BLaER1 treated with 17β-estradiol and CSF1 and Interleukin-3, amounts not matched to agents 10 nM and 100 nM (cell line): ENCODE data around the gene DDIAS.
"Not testable (repeated sequence)": the region's sequence is repeated elsewhere in the genome, so short reads cannot be mapped to it uniquely, and the experiment has no call there.

ENCODE experiments used
- H3K27ac ChIP-seq, 11 experiments: shearing (Covaris generic); formaldehyde crosslinking; 2 replicates each; pipeline ENCODE4 v1.8.1; 2022
- H3K27me3 ChIP-seq, 11 experiments: shearing (Covaris generic); formaldehyde crosslinking; 2 replicates each; pipeline ENCODE4 v1.8.1; 2022
- H3K36me3 ChIP-seq, 11 experiments: shearing (Covaris generic); formaldehyde crosslinking; 2 replicates each; pipeline ENCODE4 v1.8.1; 2022
- H3K4me1 ChIP-seq, 10 experiments: shearing (Covaris generic); formaldehyde crosslinking; 2 replicates each; pipeline ENCODE4 v1.8.1; 2022
- H3K4me2 ChIP-seq, 11 experiments: shearing (Covaris generic); formaldehyde crosslinking; 2 replicates each; pipeline ENCODE4 v1.8.1; 2022
- H3K4me3 ChIP-seq, 10 experiments: shearing (Covaris generic); formaldehyde crosslinking; 2 replicates each; pipeline ENCODE4 v1.8.1; 2022
- H3K9ac ChIP-seq, 11 experiments: shearing (Covaris generic); formaldehyde crosslinking; 2 replicates each; pipeline ENCODE4 v1.8.1; 2022
- H3K9me3 ChIP-seq, 11 experiments: shearing (Covaris generic); formaldehyde crosslinking; replicated peaks in 1 of 11; 2 replicates each; pipeline ENCODE4 v1.8.1; 2022
- H4K20me1 ChIP-seq, 11 experiments: shearing (Covaris generic); formaldehyde crosslinking; 2 replicates each; pipeline ENCODE4 v1.8.1; 2022
- Cebpa-rat ChIP-seq, 11 experiments: shearing (Covaris generic); IDR thresholded peaks; 2 replicates each; pipeline ENCODE4 v1.8.1; 2022

DDIAS gene

GRCh38 chr11:82927264-82927880, 25.8 kb downstream of the DDIAS start:
- H3K4me2 ChIP-seq: no peak overlapping the region
- no peaks in the 10 kb centered on the region for H3K9me3 ChIP-seq
- no peaks in the 10 kb centered on the region for H4K20me1 ChIP-seq
- no peak overlapping the region for H3K27ac ChIP-seq
- peaks cover 3 to 70% (median 42%) of the 10 kb centered on the region in 11 experiments; a peak in 21 of 22 replicates for H3K36me3 ChIP-seq
- H3K9ac ChIP-seq: no peak overlapping the region
- peaks cover 0 to 7% (median 0%) of the 10 kb centered on the region in 10 experiments; a peak in 3 of 20 replicates for H3K4me1 ChIP-seq
- no peaks in the 10 kb centered on the region for H3K27me3 ChIP-seq
- no peak overlapping the region for H3K4me3 ChIP-seq
- no peak for TF ChIP-seq Cebpa-rat (IDR thresholded peaks at IDR 0.05)

- no peak overlapping the region for H3K4me2 ChIP-seq
These were observed 27.6 kb downstream of the DDIAS start for GRCh38 chr11:82929121-82929520.

GRCh38 chr11:82930229-82930628, 28.7 kb downstream of the DDIAS start:
- Histone ChIP-seq H3K9me3 (no peaks in the 10 kb centered on the region), H3K4me2 (no peak overlapping the region), H3K4me1 (peaks cover 0 to 7% (median 0%) of the 10 kb centered on the region in 10 experiments; a peak in 3 of 20 replicates), H3K27ac (no peak overlapping the region), H3K36me3 (peaks cover 5 to 70% (median 47%) of the 10 kb centered on the region in 11 experiments; a peak in 21 of 22 replicates), H3K4me3 (no peak overlapping the region), H3K9ac (no peak overlapping the region), H3K27me3 (no peaks in the 10 kb centered on the region), H4K20me1 (no peaks in the 10 kb centered on the region)
- no peak for TF ChIP-seq Cebpa-rat (IDR thresholded peaks at IDR 0.05)

More at GRCh38 chr11:82929121-82929520, 27.6 kb downstream of the DDIAS start:
- Histone ChIP-seq H3K9ac (no peak overlapping the region), H3K4me1 (peaks cover 0 to 7% (median 0%) of the 10 kb centered on the region in 10 experiments; a peak in 3 of 20 replicates), H4K20me1 (no peaks in the 10 kb centered on the region), H3K27me3 (no peaks in the 10 kb centered on the region), H3K9me3 (no peaks in the 10 kb centered on the region), H3K27ac (no peak overlapping the region), H3K36me3 (peaks cover 5 to 70% (median 44%) of the 10 kb centered on the region in 11 experiments; a peak in 21 of 22 replicates), H3K4me3 (no peak overlapping the region)
- TF ChIP-seq Cebpa-rat (IDR thresholded peaks at IDR 0.05): no peak

- Histone ChIP-seq H3K4me1 (peaks cover 0 to 7% (median 0%) of the 10 kb centered on the region in 10 experiments; a peak in 3 of 20 replicates), H3K27me3 (no peaks in the 10 kb centered on the region), H3K4me2 (no peak overlapping the region), H3K36me3 (peaks cover 5 to 70% (median 48%) of the 10 kb centered on the region in 11 experiments; a peak in 21 of 22 replicates), H3K4me3 (no peak overlapping the region), H4K20me1 (no peaks in the 10 kb centered on the region), H3K9me3 (no peaks in the 10 kb centered on the region), H3K9ac (no peak overlapping the region), H3K27ac (no peak overlapping the region)
- no peak for TF ChIP-seq Cebpa-rat (IDR thresholded peaks at IDR 0.05)
These were observed 29.2 kb downstream of the DDIAS start for GRCh38 chr11:82930734-82931133.

- no peak overlapping the region for H3K27ac ChIP-seq
- no peaks in the 10 kb centered on the region for H3K9me3 ChIP-seq
- peaks cover 0 to 7% (median 0%) of the 10 kb centered on the region in 10 experiments; a peak in 3 of 20 replicates for H3K4me1 ChIP-seq
- H3K9ac ChIP-seq: no peak overlapping the region
- H4K20me1 ChIP-seq: no peaks in the 10 kb centered on the region
- peaks cover 5 to 66% (median 43%) of the 10 kb centered on the region in 11 experiments; a peak in 21 of 22 replicates for H3K36me3 ChIP-seq
- no peak for TF ChIP-seq Cebpa-rat (IDR thresholded peaks at IDR 0.05)
- no peak overlapping the region for H3K4me2 ChIP-seq
- no peak overlapping the region for H3K4me3 ChIP-seq
- no peaks in the 10 kb centered on the region for H3K27me3 ChIP-seq
These were observed 31.0 kb downstream of the DDIAS start for GRCh38 chr11:82932564-82932963.

- Histone ChIP-seq H3K27me3 (no peaks in the 10 kb centered on the region), H3K9me3 (no peaks in the 10 kb centered on the region), H4K20me1 (no peaks in the 10 kb centered on the region), H3K27ac (no peak overlapping the region), H3K9ac (no peak overlapping the region), H3K4me2 (no peak overlapping the region), H3K4me1 (no peaks in the 10 kb centered on the region), H3K4me3 (no peak overlapping the region), H3K36me3 (peaks cover 5 to 52% (median 40%) of the 10 kb centered on the region in 11 experiments; a peak in 21 of 22 replicates)
- no peak for TF ChIP-seq Cebpa-rat (IDR thresholded peaks at IDR 0.05)
These were observed 34.7 kb downstream of the DDIAS start for GRCh38 chr11:82936261-82936660.

GRCh38 chr11:82937554-82937953, 36.0 kb downstream of the DDIAS start:
- Histone ChIP-seq H4K20me1 (no peaks in the 10 kb centered on the region), H3K27ac (no peak overlapping the region), H3K27me3 (no peaks in the 10 kb centered on the region), H3K4me1 (no peaks in the 10 kb centered on the region), H3K4me2 (no peak overlapping the region), H3K9ac (no peak overlapping the region), H3K9me3 (peaks cover 0 to 5% (median 3%) of the 10 kb centered on the region in 11 experiments; a peak in 6 of 22 replicates), H3K4me3 (no peak overlapping the region), H3K36me3 (peaks cover under 1 to 39% (median 27%) of the 10 kb centered on the region in 11 experiments; a peak in 21 of 22 replicates)
- no peak for TF ChIP-seq Cebpa-rat (IDR thresholded peaks at IDR 0.05)

GRCh38 chr11:82939456-82939855, 37.9 kb downstream of the DDIAS start:
- Histone ChIP-seq H3K27me3 (no peaks in the 10 kb centered on the region), H3K36me3 (peaks cover 0 to 20% (median 9%) of the 10 kb centered on the region in 11 experiments; a peak in 12 of 22 replicates), H3K4me2 (no peak overlapping the region), H4K20me1 (no peaks in the 10 kb centered on the region), H3K9ac (no peak overlapping the region), H3K27ac (no peak overlapping the region), H3K4me1 (no peaks in the 10 kb centered on the region), H3K9me3 (peaks cover 0 to 14% (median 6%) of the 10 kb centered on the region in 11 experiments; a peak in 6 of 22 replicates), H3K4me3 (no peak overlapping the region)
- no peak for TF ChIP-seq Cebpa-rat (IDR thresholded peaks at IDR 0.05)

GRCh38 chr11:82942376-82942775, 40.8 kb downstream of the DDIAS start:
- no peaks in the 10 kb centered on the region for H4K20me1 ChIP-seq

GRCh38 chr11:82943430-82943829, 41.9 kb downstream of the DDIAS start:
- H3K9ac ChIP-seq, H3K4me3 ChIP-seq, H3K36me3 ChIP-seq, H3K27me3 ChIP-seq, H3K4me2 ChIP-seq, H3K4me1 ChIP-seq, H3K27ac ChIP-seq, H4K20me1 ChIP-seq: not testable (repeated sequence)
- H3K9me3 ChIP-seq: peaks cover 0 to 20% (median 6%) of the 10 kb centered on the region in 11 experiments; a peak in 7 of 22 replicates

More at GRCh38 chr11:82942376-82942775, 40.8 kb downstream of the DDIAS start:
- H3K27ac ChIP-seq: no peak overlapping the region
- H3K4me2 ChIP-seq: no peak overlapping the region
- 0 out of 22 replicates have a peak, but pooled peaks cover 0 to 1% (median 0%) of the 10 kb centered on the region in 11 experiments for H3K36me3 ChIP-seq
- no peak for TF ChIP-seq Cebpa-rat (IDR thresholded peaks at IDR 0.05)
- H3K4me1 ChIP-seq: no peaks in the 10 kb centered on the region
- H3K27me3 ChIP-seq: no peaks in the 10 kb centered on the region
- H3K9me3 ChIP-seq: peaks cover 0 to 20% (median 6%) of the 10 kb centered on the region in 11 experiments; a peak in 7 of 22 replicates
- no peak overlapping the region for H3K4me3 ChIP-seq
- no peak overlapping the region for H3K9ac ChIP-seq
